A673 (cell line): Measurements from ENCODE around the gene PIGN. TPM values are rescaled to one million over a fixed set of nuclear protein-coding genes. Genes with fewer than 3 reads are reported as not detected.

ENCODE experiments used
- BruUV-seq: library from RNA; stranded (reverse); fragments of 400-500 nt; replicated peaks from 2 replicates; lab custom pipeline; 2021; lab: Mats Ljungman, UMichigan
- CTCF ChIA-PET: fragments of 300-600 bp; sonication (Branson Sonifier 250); formaldehyde crosslinking; loops from one replicate; lab custom pipeline; 2022; ENCODE audit warnings: antibody characterized with exemption; lab: Charles Lee
- POLR2A ChIA-PET: fragments of 300-600 bp; sonication (Branson Sonifier 250); formaldehyde crosslinking; loops from one replicate; lab custom pipeline; 2022; ENCODE audit warnings: antibody characterized with exemption; ENCODE audit not compliant: low non-redundant PET; lab: Charles Lee
- DNase-seq: peaks from one replicate; pipeline ENCODE4 v3.0.0-alpha.2; 2015; ENCODE audit warnings: low spot score
- H3K27ac ChIP-seq: fragments of 200-600 bp; sonication (generic); 2 replicates; pipeline ENCODE4 v1.5.1; 2016; ENCODE audit warnings: mixed run types, low read depth, mild to moderate bottlenecking, mixed read lengths, antibody characterized with exemption, low read length; ENCODE audit not compliant: poor library complexity, severe bottlenecking
- H3K27me3 ChIP-seq: fragments of 200-600 bp; sonication (generic); replicated peaks from 2 replicates; pipeline ENCODE4 v1.6.1; 2017; ENCODE audit warnings: mixed run types, low read depth, mild to moderate bottlenecking, mixed read lengths, antibody characterized with exemption, low read length; ENCODE audit not compliant: insufficient read depth, poor library complexity
- H3K36me3 ChIP-seq: fragments of 200-600 bp; sonication (generic); 2 replicates; pipeline ENCODE4 v1.6.1; 2016; ENCODE audit warnings: mixed run types, mild to moderate bottlenecking, mixed read lengths, antibody characterized with exemption, low read length; ENCODE audit not compliant: insufficient read depth, poor library complexity, severe bottlenecking
- H3K4me1 ChIP-seq: fragments of 200-600 bp; sonication (generic); 2 replicates; pipeline ENCODE4 v1.6.1; 2017; ENCODE audit warnings: mixed run types, mild to moderate bottlenecking, mixed read lengths, antibody characterized with exemption, low read length; ENCODE audit not compliant: insufficient read depth, poor library complexity, severe bottlenecking
- H3K4me3 ChIP-seq: fragments of 200-600 bp; sonication (generic); 2 replicates; pipeline ENCODE4 v1.5.1; 2016; ENCODE audit warnings: low read depth, mixed run types, mild to moderate bottlenecking, mixed read lengths, low read length; ENCODE audit not compliant: poor library complexity, severe bottlenecking
- H3K9me3 ChIP-seq: fragments of 200-600 bp; sonication (generic); 2 replicates; pipeline ENCODE4 v1.6.1; 2016; ENCODE audit warnings: mixed run types, low read depth, mild to moderate bottlenecking, mixed read lengths, antibody characterized with exemption, low read length; ENCODE audit not compliant: poor library complexity, severe bottlenecking
- EZH2 ChIP-seq: fragments of 200-600 bp; sonication (generic); IDR thresholded peaks from 2 replicates; pipeline ENCODE4 v1.6.1; 2017; ENCODE audit warnings: borderline replicate concordance, low read depth, mild to moderate bottlenecking, mixed read lengths, antibody characterized with exemption, low read length; ENCODE audit not compliant: poor library complexity, severe bottlenecking
- intact Hi-C: fragments of 100-400 bp; cut with micrococcal nuclease; formaldehyde crosslinking; loops from one replicate; pipeline ENCODE4 v1.10.0; 2022; ENCODE audit not compliant: unreplicated experiment
- total RNA-seq: library from RNA; stranded (reverse); gene quantifications from 2 replicates; pipeline ENCODE4 v1.2.3, GENCODE V29; 2021
- TF ChIP-seq, protein P1 (sequence below): fragments of 300-800, 200-600 bp; sonication (generic); conservative IDR thresholded peaks from 2 replicates; pipeline ENCODE4 v1.5.1; 2017; ENCODE audit warnings: low read depth, mild to moderate bottlenecking, antibody characterized with exemption, low read length, moderate library complexity, mixed read lengths

The PIGN gene
- total RNA-seq, 1 experiment from 2014 or later: 23.8 TPM

DNA sequence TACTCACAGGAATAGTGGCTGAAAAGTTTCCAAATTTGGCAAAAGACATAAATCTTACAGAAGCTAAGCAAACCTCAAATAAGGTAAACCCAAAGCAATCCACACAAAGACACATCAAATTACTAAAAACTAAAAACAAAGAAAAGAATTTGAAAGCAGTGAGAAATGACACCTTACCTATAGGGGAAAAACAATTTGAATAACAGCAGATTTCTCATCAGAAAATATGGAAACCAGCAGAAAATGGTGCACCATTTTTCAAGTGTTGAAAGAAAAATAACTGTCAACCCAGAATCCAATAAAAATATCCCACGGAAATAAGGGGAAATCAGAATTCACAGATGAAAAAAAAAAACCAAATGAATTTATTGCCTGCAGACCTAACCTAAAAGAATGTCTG, 138.6 kb downstream of the PIGN start:
- Histone ChIP-seq H3K4me3 (no peak overlapping the region), H3K9me3 (peaks cover 8% of the 10 kb centered on the region), H3K4me1 (no peaks in the 10 kb centered on the region), H3K36me3 (no peaks in the 10 kb centered on the region), H3K27ac (no peak overlapping the region), H3K27me3 (no peaks in the 10 kb centered on the region)
- no TSS peak for BruUV-seq
- DNase-seq: no peak
- ChIA-PET POLR2A (no interaction called here), CTCF (no interaction called here)
- TF ChIP-seq, protein P1, sequence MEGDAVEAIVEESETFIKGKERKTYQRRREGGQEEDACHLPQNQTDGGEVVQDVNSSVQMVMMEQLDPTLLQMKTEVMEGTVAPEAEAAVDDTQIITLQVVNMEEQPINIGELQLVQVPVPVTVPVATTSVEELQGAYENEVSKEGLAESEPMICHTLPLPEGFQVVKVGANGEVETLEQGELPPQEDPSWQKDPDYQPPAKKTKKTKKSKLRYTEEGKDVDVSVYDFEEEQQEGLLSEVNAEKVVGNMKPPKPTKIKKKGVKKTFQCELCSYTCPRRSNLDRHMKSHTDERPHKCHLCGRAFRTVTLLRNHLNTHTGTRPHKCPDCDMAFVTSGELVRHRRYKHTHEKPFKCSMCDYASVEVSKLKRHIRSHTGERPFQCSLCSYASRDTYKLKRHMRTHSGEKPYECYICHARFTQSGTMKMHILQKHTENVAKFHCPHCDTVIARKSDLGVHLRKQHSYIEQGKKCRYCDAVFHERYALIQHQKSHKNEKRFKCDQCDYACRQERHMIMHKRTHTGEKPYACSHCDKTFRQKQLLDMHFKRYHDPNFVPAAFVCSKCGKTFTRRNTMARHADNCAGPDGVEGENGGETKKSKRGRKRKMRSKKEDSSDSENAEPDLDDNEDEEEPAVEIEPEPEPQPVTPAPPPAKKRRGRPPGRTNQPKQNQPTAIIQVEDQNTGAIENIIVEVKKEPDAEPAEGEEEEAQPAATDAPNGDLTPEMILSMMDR: no peak
- TF ChIP-seq EZH2: no peak
- intact Hi-C loops: no loop called here

DNA sequence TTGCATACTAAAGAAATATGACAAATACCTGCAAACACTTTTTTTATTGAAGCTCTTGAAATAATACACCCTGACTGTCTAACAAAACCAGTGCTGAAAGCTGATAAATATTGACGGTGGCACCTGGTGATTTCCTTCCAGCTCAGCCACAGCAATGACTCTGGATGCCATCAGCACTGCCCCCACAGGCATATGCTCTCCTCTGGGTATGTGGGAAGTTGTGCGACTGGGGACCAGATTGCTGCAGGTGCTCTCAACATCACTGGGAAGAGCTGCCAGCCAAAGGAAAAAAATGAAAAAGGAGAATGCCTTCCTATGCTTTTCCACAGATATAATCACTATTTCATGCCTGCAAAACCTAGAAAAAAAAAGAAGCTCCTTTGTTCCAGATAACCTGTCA, 141.5 kb downstream of the PIGN start:
- intact Hi-C loops: no loop called here
- POLR2A ChIA-PET: interaction anchor here (0.7 kb wide), 1 partner anchor 28 kb away, joined by 4 read pairs; no protein-coding TSS in a partner anchor
- H3K27ac ChIP-seq: no peak overlapping the region
- H3K4me3 ChIP-seq: no peak overlapping the region
- TF ChIP-seq, protein P1: no peak
- TF ChIP-seq EZH2: no peak
- BruUV-seq: no TSS peak
- H3K36me3 ChIP-seq: no peaks in the 10 kb centered on the region
- DNase-seq: no peak
- CTCF ChIA-PET: no interaction called here
- H3K27me3 ChIP-seq: no peaks in the 10 kb centered on the region
- H3K9me3 ChIP-seq: peaks cover 8% of the 10 kb centered on the region
- no peaks in the 10 kb centered on the region for H3K4me1 ChIP-seq

DNA sequence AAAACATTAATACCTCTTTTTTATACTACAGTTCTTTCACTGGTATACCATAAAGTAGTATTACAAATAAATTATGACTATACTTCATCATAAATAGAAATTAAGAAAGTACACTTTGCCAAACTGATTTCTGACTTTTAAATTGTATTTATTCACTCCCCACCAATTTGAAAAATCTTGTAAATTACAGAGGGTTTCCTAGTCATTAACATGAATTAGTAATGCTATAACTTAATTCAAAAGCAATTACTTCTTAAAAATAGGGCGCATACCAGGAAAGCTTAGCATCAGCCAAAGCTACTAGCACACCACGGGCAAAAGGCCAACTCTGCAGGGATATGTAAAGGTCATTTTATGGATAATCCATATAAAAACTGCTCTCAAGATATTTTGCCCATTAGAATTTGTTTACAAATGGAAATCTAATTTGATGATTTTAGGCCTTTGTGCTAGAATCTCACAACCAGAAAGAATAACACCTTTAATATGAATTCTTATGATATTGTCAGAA, 142.3 kb downstream of the PIGN start:
- BruUV-seq: no TSS peak

More for the DNA sequence above, 142.3 kb downstream of the PIGN start:
- Histone ChIP-seq H3K36me3 (no peaks in the 10 kb centered on the region), H3K9me3 (peaks cover 8% of the 10 kb centered on the region), H3K4me3 (no peak overlapping the region), H3K27ac (no peak overlapping the region), H3K4me1 (no peaks in the 10 kb centered on the region), H3K27me3 (no peaks in the 10 kb centered on the region)
- intact Hi-C loops: no loop called here
- ChIA-PET CTCF (no interaction called here), POLR2A (no interaction called here)
- TF ChIP-seq, protein P1: no peak
- no peak for TF ChIP-seq EZH2
- peak; percentile 54 for DNase-seq
